Measurements from ENCODE around the gene ATP9B.
A peak's percentile ranks its signal among the peaks of the same experiment; 100 is the strongest.
"Not testable (repeated sequence)": the region's sequence is repeated elsewhere in the genome, so short reads cannot be mapped to it uniquely, and the experiment has no call there.

ATP9B gene

DNA sequence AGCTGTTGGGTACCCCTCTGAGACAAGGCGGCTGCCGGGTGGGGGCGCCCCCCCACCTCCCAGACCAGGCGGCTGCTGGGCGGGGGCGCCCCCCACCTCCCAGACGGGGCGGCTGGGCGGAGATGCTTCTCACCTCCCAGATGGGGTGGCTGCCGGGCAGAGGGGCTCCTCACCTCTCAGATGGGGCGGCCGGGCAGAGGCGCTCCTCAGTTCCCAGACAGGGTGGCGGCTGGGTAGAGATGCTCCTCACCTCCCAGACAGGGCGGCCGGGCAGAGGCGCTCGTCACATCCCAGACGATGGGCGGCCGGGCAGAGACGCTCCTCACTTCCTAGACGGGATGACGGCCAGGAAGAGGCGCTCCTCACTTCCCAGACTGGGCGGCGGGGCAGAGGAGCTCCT lies 3.5 kb downstream of the ATP9B start:
- not testable (repeated sequence) for DNase-seq

DNA sequence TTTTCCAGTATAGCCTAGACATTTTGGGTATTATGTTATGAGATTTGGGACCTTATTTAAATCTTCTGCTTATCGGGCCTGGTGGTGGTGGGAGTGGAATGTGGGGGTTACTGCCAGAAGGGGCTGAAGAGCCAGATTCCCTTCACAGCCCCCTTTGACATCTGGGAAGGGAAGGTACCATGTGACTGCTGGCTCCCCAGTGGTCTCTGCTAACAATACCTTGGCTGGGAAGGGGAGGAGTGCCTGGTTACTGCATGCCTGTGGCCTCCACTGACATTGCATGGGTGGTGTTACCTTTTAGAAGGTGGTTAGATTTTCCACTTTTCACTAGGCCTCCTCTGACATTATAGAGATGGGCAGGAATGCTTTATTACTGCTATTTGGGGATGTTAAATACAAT lies 8.0 kb downstream of the ATP9B start:
- no peak for DNase-seq

DNA sequence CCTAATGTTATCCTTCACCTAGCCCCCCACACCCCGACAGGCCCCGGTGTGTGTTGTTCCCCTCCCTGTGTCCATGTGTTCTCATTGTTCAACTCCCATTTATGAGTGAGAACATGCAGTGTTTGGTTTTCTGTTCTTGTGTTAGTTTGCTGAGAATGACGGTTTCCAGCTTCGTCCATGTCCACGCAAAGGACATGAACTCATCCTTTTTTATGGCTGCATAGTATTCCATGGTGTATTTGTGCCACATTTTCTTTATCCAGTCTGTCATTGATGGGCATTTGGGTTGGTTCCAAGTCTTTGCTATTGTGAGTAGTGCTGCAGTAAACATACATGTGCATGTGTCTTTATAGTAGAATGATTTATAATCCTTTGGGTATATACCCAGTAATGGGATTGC lies 9.6 kb downstream of the ATP9B start:
- not testable (repeated sequence) for DNase-seq

DNA sequence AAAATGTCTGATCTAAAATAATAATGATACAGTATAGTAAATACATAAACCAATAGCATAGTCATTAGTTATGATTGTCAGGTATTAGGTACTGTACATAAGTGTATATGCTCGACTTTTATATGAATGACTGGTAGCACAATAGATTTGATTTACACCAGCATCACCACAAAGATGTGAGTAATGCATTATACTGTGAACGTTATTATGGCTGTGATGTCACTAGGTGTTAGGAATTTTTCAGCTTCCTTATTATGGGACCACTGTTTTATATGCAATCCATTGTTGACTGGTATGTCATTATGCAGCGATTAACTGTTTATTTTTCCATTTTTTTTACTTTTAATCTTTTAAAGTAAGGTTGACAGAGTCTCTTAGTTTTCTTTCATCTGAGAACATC lies 23.7 kb downstream of the ATP9B start:
- no peak for DNase-seq

DNA sequence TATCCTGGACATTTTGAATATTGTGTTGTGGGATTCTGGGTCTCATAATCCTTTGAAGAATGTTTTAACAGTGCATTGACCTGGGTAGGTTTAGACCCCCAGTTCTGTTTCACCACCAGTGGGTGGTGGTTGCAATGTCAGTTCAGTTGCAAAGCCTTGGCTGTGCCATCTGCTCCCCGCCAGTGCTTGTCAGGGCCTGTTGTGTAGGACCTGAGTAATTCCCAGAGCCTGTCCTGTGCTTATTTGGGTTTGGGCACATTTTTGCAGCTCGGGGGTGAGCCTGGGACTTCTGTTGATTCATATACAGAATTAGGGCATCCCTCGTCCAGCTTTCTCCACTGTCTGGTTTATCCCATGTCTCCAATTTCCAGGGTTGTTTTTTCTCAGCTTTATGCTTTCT lies 24.8 kb downstream of the ATP9B start:
- no peak for DNase-seq

DNA sequence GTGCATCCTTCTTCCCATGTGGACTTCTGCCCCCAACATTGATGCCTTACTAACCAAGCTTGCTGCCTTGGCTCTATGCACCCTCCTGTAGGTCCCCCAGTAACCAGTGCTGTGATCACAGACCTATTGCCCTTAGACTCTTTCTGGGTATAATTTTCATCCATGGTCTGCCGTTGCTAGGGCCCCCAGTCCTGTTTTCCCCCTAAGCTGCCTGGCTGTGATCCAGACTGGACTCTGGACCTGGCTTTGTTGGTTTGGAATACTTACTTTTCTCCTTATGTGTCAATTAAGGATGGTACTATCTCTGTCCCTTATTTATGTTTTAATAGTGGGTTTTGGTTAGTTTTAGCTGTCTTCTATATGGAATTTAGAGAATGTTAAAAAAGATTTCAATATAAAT lies 26.0 kb downstream of the ATP9B start:
- no peak for DNase-seq

DNA sequence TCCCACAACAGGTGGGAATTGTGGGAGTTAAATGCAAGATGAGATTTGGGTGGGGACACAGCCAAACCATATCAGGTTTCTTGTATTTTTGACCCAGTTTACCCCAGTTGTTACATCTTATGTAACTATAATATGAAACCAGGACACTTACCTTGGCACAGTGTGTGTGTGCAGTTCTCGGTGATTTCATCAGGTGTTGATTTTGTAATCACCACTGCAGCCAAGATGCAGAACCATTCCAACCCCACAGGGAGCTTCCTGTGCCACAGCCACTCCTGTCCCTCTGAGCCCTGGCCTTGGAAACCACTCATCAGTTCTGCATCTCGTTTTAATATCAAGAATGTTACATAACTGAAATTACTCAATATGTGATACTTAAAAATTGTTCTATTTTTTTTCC lies 31.8 kb downstream of the ATP9B start:
- DNase-seq: no peak

DNA sequence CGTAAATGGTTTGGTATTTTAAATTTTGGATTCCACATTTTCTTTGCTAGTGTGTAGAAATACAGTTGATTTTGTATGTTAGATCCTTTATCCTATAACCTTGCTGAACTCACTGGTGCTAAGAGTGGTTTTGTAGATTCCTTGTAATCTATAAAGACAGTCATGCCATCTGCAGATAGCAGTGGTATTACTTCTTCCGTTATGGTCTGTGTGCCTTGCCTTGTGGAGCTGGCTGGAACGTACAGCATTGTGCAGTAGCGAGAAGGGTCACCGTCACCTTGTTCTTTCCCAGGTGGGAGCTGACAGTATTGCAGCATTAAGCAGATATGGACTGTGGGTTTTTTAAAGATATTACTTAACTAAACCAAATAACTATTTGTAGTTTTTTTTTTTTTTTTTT lies 33.7 kb downstream of the ATP9B start:
- no peak for DNase-seq

DNA sequence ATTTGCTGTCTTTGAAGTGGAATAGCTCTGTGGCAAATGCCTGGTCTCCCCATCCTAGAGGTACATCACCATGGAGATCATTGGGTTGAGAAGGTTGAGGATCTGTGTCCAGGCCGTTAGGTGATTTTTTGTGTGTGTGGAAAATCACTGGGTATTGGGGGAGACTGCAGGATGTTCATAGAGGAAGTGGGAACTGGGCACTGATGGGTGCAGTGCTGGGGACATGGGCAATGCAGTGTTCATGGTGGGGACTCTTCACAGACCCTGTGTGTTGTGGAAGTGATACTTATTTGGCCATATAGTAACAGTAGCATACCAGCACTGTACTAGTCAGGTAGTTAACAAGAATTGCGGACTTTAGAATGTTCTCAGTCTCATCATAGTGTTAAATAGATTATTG lies 34.9 kb downstream of the ATP9B start:
- no peak for DNase-seq

DNA sequence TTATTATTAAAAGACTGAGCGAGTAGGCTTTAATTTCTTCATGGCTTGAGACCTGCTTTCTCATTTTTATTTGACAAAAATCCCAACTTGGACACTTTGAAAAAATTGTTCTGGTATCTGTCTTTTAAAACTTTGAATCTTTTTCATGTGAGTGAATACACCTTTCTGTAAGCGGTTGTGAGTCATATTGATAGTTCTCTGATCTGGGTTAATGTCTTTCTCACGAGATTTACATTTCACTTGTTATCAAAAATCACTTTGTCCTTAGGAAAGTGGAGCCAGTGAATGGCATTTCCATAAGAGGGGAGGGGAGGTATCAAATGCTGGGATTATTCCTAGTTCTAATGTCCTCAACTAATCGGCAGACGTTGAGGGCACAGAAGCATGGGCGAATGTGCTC lies 36.3 kb downstream of the ATP9B start:
- no peak for DNase-seq

DNA sequence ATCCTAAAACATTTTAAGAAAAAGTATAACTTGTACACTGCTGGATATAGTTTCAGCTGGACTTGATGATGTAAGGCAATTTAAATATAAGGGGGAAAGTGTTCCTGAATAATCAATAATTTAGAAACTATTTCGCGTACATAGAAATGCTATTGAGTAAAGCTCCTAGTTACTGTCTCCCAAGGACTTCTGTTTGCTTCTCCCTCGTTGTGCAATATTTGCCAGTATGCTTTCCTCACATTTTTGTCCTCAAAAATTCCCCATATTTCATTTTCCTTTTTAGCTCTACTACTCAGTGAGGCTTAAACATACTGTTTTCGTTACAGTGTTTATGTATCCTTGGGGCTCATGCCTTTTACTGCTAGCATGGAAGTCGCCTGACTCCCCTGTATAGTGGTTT lies 36.9 kb downstream of the ATP9B start:
- DNase-seq: no peak

DNA sequence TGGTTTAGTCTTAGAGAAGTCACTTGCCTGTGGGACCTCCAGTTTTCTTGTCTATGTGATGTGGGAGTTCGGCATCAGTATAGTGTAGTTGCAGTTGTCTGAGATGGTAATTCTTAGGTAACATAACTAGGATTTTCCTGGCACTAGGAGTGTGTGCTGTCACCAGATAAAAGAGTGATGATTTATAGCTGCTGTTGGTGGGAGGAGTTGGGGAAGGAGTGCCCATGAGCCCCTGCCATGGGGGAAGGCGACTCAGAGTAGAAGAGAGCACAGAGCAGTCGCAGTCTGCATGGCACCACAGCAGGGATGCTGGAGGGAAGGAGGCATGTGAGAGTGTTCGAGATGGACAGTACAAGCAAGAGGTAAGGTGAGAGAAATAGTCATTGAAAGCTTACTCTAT lies 38.7 kb downstream of the ATP9B start:
- no peak for DNase-seq

DNA sequence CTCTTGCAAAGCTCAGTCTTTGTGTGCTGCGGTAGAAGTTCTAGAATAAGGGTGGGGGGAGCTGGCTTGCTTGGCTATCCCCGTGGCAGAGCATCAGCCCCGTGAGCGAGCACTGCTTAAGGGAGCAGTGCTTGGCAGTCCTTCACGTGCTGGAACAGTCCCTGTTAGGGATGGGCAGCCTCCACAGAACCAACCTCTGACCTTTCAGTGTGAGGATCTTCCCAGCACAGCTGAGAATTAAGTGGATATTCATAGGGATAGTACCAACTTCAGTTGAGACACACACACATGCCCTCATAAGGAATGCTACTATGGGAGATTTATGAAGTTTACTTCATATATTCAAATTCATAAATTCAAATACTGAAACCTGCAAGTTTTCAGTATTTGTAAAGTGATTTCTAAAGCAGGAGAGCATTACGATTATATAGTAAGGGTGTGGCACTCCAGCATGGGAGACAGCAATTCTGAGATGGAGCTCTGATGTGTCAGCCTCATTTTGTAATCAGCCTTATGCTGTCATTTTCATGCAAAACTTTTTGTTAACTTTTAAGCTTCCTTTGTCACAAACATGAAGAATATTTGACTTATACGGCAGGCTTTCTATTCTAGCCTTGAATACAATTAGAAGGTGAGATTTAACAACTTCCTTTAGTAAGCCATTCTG lies 39.5 kb downstream of the ATP9B start:
- no peak for DNase-seq

DNA sequence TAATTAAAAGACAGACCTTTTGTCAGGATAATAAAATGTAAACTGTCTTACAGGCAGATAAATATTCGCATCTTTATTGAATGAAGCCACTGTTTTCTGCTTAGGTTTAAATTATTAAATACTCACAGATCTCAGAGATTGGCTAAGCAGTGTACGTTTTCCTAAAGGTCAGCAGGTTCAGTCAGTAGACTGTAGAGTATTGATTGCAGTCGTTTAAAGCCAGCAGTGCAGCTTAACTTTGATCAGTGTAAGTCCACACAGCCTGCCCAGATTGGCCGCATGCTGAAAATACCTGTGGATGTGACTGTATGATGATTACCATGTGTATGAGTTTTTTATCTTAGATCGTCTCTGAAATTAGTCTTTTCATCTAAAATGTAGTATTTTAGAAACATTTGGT lies 42.3 kb downstream of the ATP9B start:
- DNase-seq: no peak

DNA sequence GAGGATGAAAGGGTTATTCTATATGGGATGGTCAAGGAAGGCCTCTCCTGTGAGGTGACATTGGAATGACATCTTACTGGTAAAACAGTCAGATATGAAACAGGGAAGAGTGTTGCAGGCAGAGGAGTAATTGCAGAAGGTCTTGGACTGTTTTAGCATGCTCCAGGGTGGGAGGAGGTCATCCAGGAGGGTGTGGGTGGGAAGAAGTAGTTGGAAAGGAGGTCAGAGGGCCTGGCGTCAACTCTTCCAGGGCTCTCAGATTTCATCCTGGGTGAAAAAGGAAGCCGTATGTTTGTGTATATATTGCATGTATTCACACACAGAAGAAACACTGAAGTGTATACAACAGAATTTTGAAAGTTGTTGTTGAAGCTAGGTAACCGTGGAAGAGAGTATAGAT lies 48.2 kb downstream of the ATP9B start:
- DNase-seq: no peak

DNA sequence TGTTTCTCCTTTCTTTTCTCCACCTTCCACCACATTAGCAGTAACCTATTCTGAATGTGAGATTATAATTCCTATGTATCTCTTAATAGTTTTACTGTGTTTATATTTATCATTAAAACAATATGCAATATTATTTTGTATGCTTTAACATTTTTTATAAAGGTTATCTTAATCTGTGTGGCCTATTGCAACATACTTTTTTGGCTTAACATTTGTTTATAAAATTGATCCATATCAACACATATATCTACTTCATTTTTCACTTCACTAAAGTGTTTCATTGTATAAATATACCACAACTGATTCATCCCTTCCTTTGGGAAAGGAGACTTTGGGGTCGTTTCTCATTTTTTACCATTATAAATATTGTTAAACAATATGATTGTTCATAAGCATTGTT lies 48.6 kb downstream of the ATP9B start:
- DNase-seq: no peak

DNA sequence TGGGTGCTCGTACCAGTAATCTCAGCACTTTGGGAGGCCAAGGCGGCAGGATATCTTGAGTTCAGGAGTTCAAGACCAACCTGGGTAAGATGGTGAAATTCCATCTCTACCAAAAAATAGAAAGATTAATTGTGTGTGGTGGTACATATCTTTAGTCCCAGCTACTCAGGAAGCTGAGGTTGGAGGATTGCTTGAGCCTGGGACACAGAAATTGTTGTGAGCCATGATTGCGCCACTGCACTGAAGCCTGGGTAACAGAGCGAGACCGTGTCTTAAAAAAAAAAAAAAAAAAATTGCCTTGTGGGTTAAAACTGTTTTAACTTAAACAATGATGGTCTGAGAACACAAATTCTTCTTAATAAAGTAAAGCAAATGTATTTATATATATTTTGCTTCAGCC lies 49.6 kb downstream of the ATP9B start:
- DNase-seq: no peak

DNA sequence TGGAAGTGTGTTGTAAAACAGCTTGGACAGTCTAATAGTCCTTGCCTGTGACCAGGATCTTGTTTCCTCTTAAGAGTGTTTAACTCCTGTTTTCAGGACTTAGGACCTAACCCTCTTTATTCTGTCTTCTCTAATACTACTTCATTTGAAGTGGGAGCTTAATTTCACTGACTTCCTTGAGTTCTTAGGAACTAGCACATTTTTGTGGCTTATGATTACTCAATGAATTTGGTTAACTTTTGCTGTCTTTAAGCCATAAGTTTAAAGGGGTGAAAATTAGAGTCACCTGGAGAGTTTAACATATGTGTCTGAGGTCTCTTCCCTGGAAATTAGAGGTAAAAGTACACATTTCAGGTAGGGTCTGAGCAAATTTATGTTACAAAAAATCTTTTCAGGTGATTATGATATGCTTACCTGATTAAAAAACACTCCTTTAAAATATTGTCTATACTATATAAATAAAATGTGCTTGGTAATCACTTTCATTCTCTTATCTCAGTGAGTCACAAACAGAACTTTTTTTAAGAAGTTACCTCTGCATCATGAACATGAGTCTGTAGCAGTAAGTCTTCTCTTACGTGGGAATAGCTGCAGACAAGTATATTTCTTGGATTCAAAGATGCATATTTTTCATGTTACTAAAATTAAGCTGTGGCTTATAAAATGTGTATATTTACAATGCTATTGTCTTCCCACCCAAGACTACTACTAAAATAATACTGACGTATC lies 52.7 kb downstream of the ATP9B start:
- no peak for DNase-seq

DNA sequence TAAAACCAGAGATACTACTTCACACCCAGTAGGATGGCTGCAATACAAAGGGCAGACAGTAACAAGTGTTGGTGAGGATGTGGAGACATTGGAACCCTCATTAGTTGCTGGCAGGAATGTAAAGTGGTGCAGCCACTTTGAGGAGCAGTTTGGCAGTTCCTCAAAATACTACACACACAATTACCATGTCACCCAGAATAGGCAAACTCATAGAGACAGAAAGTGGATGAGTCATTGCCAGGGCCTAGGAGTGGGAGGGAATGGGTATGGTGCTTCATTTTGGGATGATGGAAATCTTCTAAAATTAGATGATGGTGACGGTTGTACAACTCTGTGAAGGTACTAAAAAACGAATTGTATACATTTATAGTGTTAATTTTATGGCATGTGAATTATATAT lies 54.8 kb downstream of the ATP9B start:
- DNase-seq: no peak

DNA sequence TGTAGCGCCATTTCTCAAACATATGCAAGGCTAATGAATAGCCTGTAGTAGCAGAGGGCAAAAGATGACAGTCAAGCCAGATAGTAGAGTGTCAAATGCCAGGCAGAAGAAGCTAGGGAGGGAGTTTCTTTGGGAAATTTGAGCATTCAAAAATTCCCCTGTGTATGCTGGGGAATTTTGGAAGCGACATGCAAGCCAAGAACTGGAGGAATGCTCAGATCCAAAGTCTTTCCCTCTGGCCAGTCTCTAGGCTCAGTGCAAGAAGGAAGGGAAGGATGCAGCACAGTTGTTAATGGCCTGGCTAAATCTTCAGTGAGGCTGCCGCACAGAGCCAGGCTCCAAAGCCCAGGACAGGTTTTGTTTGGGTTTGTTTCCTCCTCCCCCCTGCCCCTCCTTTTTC lies 59.9 kb downstream of the ATP9B start:
- DNase-seq: no peak

DNA sequence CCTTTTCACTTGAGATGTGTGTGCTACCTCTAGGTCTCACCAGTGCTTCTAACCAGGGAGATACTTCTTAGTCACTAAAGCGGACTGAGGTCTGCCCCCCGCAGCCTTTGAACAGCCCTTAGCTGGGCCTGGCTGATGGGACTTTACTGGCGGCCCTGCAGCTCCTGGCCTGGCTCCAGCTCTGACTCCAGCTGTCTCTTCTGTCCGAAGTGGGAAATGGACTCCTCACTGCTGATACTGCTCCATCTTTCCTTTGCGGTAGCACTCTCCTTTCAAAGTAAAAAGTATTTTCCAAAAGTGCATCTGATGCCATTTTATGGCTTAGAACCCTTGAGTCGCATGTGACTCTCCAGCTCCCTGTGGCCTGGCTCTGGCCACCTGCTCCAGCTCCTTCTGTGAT lies 64.5 kb downstream of the ATP9B start:
- no peak for DNase-seq

DNA sequence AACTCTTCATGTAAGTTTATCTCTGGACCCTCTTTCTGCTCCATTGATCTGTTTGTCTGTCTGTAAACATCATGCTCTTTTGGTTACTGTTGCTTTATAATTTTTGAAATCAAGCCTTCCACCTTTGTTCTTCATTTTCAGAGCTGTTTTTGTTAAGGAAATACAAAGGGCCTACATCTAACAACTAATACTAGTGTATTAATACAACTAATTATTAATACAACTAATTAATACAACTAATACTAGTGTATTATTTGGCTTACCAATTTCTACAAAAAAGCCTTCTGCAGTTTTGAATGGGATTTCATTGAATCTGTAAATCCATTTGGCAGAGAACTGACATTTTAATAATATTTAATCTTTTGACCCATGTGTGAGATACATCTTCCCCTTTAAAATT lies 66.7 kb downstream of the ATP9B start:
- DNase-seq: no peak

DNA sequence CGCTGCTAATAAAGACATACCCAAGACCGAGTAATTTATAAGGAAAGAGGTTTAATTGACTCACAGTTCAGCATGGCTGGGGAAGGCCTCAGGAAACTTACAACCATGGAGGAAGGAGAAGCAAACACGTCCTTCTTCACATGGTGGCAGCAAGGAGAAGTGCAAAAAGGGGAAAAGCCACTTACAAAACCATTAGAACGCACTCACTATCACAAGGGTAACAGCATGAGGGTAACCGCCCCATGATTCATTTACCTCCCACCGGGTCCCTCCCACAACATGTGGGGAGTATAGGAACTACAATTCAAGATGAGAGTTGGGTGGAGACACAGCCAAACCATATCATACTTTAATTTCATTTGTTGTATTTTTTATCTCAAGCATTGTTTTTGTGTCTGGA lies 67.5 kb downstream of the ATP9B start:
- DNase-seq: no peak

DNA sequence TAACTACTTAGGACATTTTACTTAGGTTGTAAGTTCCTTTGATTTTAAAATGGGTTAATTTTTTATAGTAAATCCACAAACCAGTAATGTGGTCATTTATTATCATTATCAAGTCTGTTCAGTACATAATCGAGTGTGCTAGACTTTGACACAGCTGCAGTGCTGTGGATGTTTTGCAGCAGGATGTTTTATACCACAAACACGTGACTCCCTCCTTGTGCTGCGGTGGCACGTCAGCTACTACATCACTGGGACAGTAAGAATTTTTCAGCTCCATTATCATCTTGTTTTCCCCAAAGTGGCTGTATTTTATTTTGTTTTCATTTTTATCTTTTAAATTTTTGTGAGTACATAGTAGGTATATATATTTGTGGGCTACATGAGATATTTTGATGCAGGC lies 70.0 kb downstream of the ATP9B start:
- DNase-seq: peak; percentile 54

DNA sequence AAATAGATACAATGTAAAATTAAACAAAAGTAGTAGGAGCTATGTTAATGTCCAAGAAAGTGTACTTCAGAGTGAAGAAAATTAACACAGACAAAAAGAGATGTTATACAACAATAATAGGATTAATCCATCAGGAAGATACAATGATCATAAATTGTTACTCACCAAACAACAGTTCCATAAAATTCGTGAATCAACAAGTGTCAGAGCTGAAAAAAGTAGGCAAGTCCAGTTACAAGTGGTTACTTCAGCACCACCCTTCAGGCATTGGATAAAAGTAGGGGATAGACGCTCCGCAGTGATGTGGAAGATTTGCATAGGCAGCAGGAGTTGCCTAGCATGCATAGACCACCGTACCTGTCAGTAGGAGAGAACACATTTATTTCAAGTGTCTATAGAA lies 77.8 kb downstream of the ATP9B start:
- no peak for DNase-seq

Measured in CD4-positive, alpha-beta T cell treated with Interleukin-17A for 1 hour (primary cell).